Testis (tissue), 3 donors: ENCODE measurements around the gene HOTAIR. TPM values are rescaled to one million over a fixed set of nuclear protein-coding genes. Genes with fewer than 3 reads are reported as not detected.
A peak's percentile ranks its signal among the peaks of the same experiment; 100 is the strongest.

ENCODE experiments used
- DNase-seq: peaks from one replicate; pipeline ENCODE4 v3.0.0-alpha.2; 2019
- H3K27ac ChIP-seq, 2 donors: fragments of 200-600 bp; sonication (generic); one replicate each; pipeline ENCODE4 v1.5.1; 2019
- H3K27me3 ChIP-seq: fragments of 200-600 bp; sonication (generic); one replicate; pipeline ENCODE4 v1.5.1; 2019
- H3K36me3 ChIP-seq: fragments of 200-600 bp; sonication (generic); one replicate; pipeline ENCODE4 v1.5.1; 2017; ENCODE audit warnings: low read depth; ENCODE audit errors: missing control alignments
- H3K4me1 ChIP-seq: fragments of 200-600 bp; sonication (generic); one replicate; pipeline ENCODE4 v1.5.1; 2019
- H3K4me3 ChIP-seq, 2 donors: fragments of 200-600 bp; sonication (generic); one replicate each; pipeline ENCODE4 v1.5.1; 2017 to 2019
- H3K9me3 ChIP-seq: fragments of 200-600 bp; sonication (generic); one replicate; pipeline ENCODE4 v1.5.1; 2017
- CTCF ChIP-seq, 3 experiments: fragments of 450-650 bp in 2 of 3; fragments of 200-600 bp in 1 of 3; sonication (generic) in 1 of 3; IDR thresholded peaks; one replicate each; pipeline ENCODE4 v1.5.1; 2016 to 2019; ENCODE audit warnings: antibody characterized with exemption in 3 of 3, mild to moderate bottlenecking in 2 of 3, moderate library complexity in 1 of 3
- POLR2A ChIP-seq: fragments of 450-650 bp; IDR thresholded peaks from one replicate; pipeline ENCODE4 v1.6.1; 2017; ENCODE audit warnings: antibody characterized with exemption, mild to moderate bottlenecking, moderate library complexity
- WGBS, 2 donors: methylation state at CpG; one replicate each; pipeline ENCODE4 v1.1.5; 2018; 5-methylcytosine and 5-hydroxymethylcytosine counted together
- intact Hi-C: fragments of 100-400 bp; cut with DNase I; formaldehyde crosslinking; loops from one replicate; pipeline ENCODE4 v1.15.1; 2023; ENCODE audit warnings: low total_unique reads
- polyA plus RNA-seq: library from polyadenylated mRNA; stranded (reverse); fragments of 350-450 nt; fragmentation: Illumina TruSeq; extraction: RNeasy Lipid Tissue Mini Kit (QIAGEN cat#74804); gene quantifications from one replicate; pipeline ENCODE4 v1.2.3, GENCODE V29; 2014; ENCODE audit warnings: low read depth, low replicate concordance; ENCODE audit not compliant: insufficient read depth
- total RNA-seq, 2 donors: library from RNA; depleted of rRNA; stranded (reverse); fragments of >200 nt; gene quantifications; one replicate each; pipeline ENCODE4 v1.2.3, GENCODE V29; 2016

HOTAIR gene
- total and polyA plus RNA-seq, 3 donors from 2014 or later, result 3.1 to 8.6 (median 3.4) TPM

GRCh38 chr12:53928054-53928835 is 46.5 kb downstream of the HOTAIR start:
- no peak for DNase-seq
- no peak overlapping the region for H3K27ac ChIP-seq
- no peaks in the 10 kb centered on the region for H3K4me1 ChIP-seq
- H3K4me3 ChIP-seq, result peak overlapping the region in 1 of 2 donors; percentile 24
- TF ChIP-seq POLR2A, result no peak
- TF ChIP-seq CTCF (IDR thresholded peaks at IDR 0.05), result no peak
- no peaks in the 10 kb centered on the region for H3K9me3 ChIP-seq
- no peaks in the 10 kb centered on the region for H3K36me3 ChIP-seq
- no peaks in the 10 kb centered on the region for H3K27me3 ChIP-seq
- intact Hi-C loops, result no loop called here
- 7 to 9% methylated on average over 31 of the region's 31 CpGs for WGBS, 2 donors

DNA sequence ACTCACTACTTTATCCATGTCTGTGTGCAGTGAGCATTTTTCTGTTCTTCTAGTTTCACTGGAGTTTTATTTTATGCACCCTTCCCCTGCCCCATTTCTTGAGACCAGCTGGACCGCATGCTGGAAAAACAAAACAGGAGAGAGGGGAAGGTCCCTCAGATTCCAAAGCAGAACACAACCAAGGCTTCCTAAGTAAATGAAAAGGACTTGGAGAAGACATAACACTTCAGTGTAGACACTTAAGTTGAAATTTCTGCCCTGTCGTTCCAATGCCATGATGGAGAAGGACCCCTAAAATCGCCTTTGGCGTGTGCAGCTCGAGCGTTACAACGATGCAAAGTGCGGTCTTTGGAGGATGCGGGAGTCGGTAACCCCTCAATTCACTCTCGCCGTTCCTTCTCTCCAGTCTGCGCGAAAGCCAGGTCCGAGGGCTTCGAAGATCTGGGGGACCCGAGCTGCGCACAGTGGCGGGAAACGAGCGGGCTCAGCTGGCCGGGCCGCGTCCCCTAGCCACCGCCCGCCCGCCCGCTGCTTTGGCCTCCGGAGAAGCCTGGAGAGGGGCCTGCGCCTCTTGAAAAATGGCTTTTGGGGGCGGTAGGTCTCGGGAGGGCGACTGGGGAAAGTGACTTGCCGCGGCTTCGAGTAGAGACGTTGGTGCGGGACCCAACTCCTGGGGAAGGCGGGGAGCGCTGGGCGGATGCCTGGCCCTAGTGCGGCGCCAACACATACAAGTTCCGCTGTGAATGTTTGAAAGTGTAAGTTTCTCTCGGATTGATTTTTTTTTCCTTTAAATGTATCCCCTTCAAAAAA is 47.3 kb downstream of the HOTAIR start:
- TF ChIP-seq POLR2A (no peak), CTCF (IDR thresholded peaks at IDR 0.05) (no peak)
- no peak for DNase-seq
- H3K4me1 ChIP-seq, result no peaks in the 10 kb centered on the region

GRCh38 chr12:53924521-53925405 is 50.0 kb downstream of the HOTAIR start:
- Histone ChIP-seq H3K4me1 (no peaks in the 10 kb centered on the region), H3K27ac (no peak overlapping the region), H3K36me3 (no peaks in the 10 kb centered on the region), H3K4me3 (no peak overlapping the region), H3K9me3 (no peaks in the 10 kb centered on the region), H3K27me3 (no peaks in the 10 kb centered on the region)
- TF ChIP-seq POLR2A (no peak), CTCF (IDR thresholded peaks at IDR 0.05) (no peak)
- DNase-seq, result no peak
- WGBS, 2 donors, result 49 to 69% methylated on average over 2 of the region's 2 CpGs
- intact Hi-C loops, result no loop called here

More for the DNA sequence above, 47.3 kb downstream of the HOTAIR start:
- Histone ChIP-seq H3K36me3 (no peaks in the 10 kb centered on the region), H3K9me3 (no peaks in the 10 kb centered on the region), H3K4me3 (peak overlapping the region; percentile 4 to 24), H3K27me3 (no peaks in the 10 kb centered on the region), H3K27ac (no peak overlapping the region)
- WGBS, 2 donors, result 4% methylated on average over 39 to 45 of the region's 45 CpGs
- intact Hi-C loops, result no loop called here

DNA sequence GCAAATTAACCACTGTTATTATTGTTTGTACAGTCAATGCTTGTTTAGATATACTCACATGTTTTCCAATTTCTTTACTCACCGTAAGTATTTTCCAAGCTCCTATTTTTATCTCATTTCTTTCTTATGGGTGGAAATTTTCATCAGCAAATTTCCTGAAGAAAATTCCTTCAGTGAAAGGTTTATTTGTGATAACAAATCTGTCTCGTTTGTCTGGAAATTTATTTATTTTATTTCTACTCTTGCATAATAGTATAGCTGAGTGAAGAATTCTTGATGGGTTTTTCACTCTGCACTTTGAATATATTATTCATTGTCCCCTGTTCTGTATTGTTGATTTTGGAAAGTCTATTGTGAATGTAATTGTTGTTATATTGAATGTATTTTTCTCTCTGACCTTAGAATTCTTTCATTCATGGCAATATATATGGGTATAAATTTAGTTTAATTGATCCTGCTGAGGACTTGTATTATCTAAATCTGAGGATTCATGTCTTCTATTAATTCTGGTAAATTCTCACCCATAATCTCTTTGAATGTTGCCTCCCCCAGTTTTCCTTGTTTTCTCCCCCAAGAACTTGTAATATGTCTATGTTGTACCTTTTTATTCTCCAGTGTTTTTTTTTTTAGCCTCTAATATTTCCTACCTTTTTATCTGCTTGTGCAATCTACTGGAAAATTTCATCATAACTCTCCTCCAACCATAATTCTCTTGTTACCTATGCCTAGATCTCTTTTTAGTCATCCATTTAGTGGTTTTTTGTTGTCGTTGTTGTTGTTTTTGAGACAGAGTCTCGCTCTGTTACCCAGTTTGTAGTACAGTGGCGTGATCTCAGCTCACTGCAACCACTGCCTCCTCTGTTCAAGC is 57.7 kb downstream of the HOTAIR start:
- H3K27me3 ChIP-seq, result no peaks in the 10 kb centered on the region

More for the DNA sequence above, 57.7 kb downstream of the HOTAIR start:
- Histone ChIP-seq H3K4me3 (no peak overlapping the region), H3K27ac (no peak overlapping the region), H3K36me3 (no peaks in the 10 kb centered on the region), H3K4me1 (no peaks in the 10 kb centered on the region), H3K9me3 (no peaks in the 10 kb centered on the region)
- DNase-seq, result no peak
- no peak for TF ChIP-seq CTCF (IDR thresholded peaks at IDR 0.05)
- no peak for TF ChIP-seq POLR2A
- WGBS, 2 donors, result 76 to 83% methylated on average over 5 of the region's 5 CpGs
- intact Hi-C loops, result no loop called here
